Smooth muscle cell (in vitro differentiated cells): Measurements from ENCODE around the gene EXOC4. TPM values are rescaled to one million over a fixed set of nuclear protein-coding genes. Genes with fewer than 3 reads are reported as not detected.

Experiments used
- DNase-seq: peaks from one replicate; lab custom pipeline; 2025; ENCODE audit not compliant: unreplicated experiment; lab: John Stamatoyannopoulos, UW
- H2AFZ ChIP-seq: fragments of 200-600 bp; sonication (generic); 2 replicates; pipeline ENCODE4 v1.6.0; 2016; ENCODE audit warnings: antibody characterized with exemption, low read depth, mild to moderate bottlenecking
- H3F3A ChIP-seq: fragments of 200-600 bp; sonication (generic); 2 replicates; pipeline ENCODE4 v1.6.0; 2017; ENCODE audit warnings: antibody characterized with exemption, low read depth
- H3K27ac ChIP-seq: fragments of 200-600 bp; sonication (generic); 2 replicates; pipeline ENCODE4 v1.5.1; 2016; ENCODE audit warnings: low read depth, mild to moderate bottlenecking
- H3K27me3 ChIP-seq: fragments of 200-600 bp; sonication (generic); 2 replicates; pipeline ENCODE4 v1.6.1; 2016; ENCODE audit warnings: low read depth, mild to moderate bottlenecking
- H3K36me3 ChIP-seq: fragments of 200-600 bp; sonication (generic); 2 replicates; pipeline ENCODE4 v1.5.1; 2016; ENCODE audit warnings: low read depth
- H3K4me1 ChIP-seq: fragments of 200-600 bp; sonication (generic); 2 replicates; pipeline ENCODE4 v1.5.1; 2016; ENCODE audit warnings: low read depth
- H3K4me2 ChIP-seq: fragments of 200-600 bp; sonication (generic); 2 replicates; pipeline ENCODE4 v1.6.0; 2016; ENCODE audit warnings: mild to moderate bottlenecking
- H3K4me3 ChIP-seq: fragments of 200-600 bp; sonication (generic); 2 replicates; pipeline ENCODE4 v1.5.1; 2016; ENCODE audit warnings: mild to moderate bottlenecking
- H3K79me2 ChIP-seq: fragments of 200-600 bp; sonication (generic); 2 replicates; pipeline ENCODE4 v1.6.0; 2016; ENCODE audit warnings: low read depth, mild to moderate bottlenecking
- H3K9ac ChIP-seq: fragments of 200-600 bp; sonication (generic); 2 replicates; pipeline ENCODE4 v1.6.0; 2016; ENCODE audit warnings: low read depth
- H3K9me3 ChIP-seq: fragments of 200-600 bp; sonication (generic); replicated peaks from 2 replicates; pipeline ENCODE4 v1.5.1; 2016; ENCODE audit warnings: low read depth
- H4K20me1 ChIP-seq: fragments of 200-600 bp; sonication (generic); 2 replicates; pipeline ENCODE4 v1.6.0; 2016; ENCODE audit warnings: low read depth
- WGBS: methylation state at CpG from one replicate; pipeline ENCODE4 v1.1.7; 2016; ENCODE audit warnings: low lambda C conversion rate; 5-methylcytosine and 5-hydroxymethylcytosine counted together
- polyA plus RNA-seq: library from polyadenylated mRNA; unstranded; fragments of >200 nt; fragmentation: Nextera tagmentation; extraction: Ambion mirVana; gene quantifications from 2 replicates; pipeline ENCODE4 v1.2.1, GENCODE V29; 2016
- total RNA-seq: library from RNA; depleted of rRNA; stranded (reverse); fragments of >200 nt; gene quantifications from 2 replicates; pipeline ENCODE4 v1.2.3, GENCODE V29; 2014
- TF ChIP-seq, protein P1 (sequence below): fragments of 200-600 bp; sonication (generic); IDR thresholded peaks from 2 replicates; pipeline ENCODE4 v1.5.1; 2017; ENCODE audit warnings: borderline replicate concordance, mild to moderate bottlenecking, antibody characterized with exemption; ENCODE audit not compliant: insufficient read depth, poor library complexity, severe bottlenecking

Gene EXOC4
- total and polyA plus RNA-seq, 2 experiments from 2014 or later: 21.5 to 47.1 TPM

DNA sequence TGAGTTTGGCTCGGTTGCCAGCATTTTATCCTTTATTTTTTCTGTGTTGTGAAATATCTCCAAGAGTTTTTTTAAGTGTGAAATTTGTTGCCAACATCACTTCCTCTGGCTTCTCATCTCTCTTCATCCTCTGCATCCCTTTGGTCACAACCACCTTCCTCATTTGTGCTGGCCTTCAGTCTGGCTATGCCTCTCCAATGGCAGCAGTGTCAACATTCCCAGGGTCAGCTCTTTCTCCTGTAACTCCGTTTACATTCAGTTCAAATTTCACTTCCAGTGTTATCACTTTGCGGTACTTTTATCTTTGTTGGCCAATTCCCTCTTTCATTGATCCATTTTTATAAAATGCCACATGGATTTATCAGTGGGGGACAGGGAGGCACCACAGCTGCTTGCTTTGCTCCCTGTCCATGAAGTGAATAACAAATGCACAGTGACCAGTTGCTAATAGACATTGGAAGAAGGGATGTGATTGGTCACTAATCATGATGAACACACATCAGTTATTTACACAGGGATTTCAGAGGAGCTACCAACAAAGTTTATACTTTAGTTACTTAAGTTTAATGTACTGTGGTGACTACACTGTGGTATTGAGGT is 562.8 kb downstream of the EXOC4 start:
- no peak overlapping the region for H2AFZ ChIP-seq
- TF ChIP-seq, protein P1, sequence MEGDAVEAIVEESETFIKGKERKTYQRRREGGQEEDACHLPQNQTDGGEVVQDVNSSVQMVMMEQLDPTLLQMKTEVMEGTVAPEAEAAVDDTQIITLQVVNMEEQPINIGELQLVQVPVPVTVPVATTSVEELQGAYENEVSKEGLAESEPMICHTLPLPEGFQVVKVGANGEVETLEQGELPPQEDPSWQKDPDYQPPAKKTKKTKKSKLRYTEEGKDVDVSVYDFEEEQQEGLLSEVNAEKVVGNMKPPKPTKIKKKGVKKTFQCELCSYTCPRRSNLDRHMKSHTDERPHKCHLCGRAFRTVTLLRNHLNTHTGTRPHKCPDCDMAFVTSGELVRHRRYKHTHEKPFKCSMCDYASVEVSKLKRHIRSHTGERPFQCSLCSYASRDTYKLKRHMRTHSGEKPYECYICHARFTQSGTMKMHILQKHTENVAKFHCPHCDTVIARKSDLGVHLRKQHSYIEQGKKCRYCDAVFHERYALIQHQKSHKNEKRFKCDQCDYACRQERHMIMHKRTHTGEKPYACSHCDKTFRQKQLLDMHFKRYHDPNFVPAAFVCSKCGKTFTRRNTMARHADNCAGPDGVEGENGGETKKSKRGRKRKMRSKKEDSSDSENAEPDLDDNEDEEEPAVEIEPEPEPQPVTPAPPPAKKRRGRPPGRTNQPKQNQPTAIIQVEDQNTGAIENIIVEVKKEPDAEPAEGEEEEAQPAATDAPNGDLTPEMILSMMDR: no peak
- peaks cover 5% of the 10 kb centered on the region for H3K36me3 ChIP-seq
- H3K79me2 ChIP-seq: no peaks in the 10 kb centered on the region
- no peak overlapping the region for H3K4me2 ChIP-seq
- peaks cover 3% of the 10 kb centered on the region for H4K20me1 ChIP-seq
- H3K9me3 ChIP-seq: no peaks in the 10 kb centered on the region
- no peaks in the 10 kb centered on the region for H3K4me1 ChIP-seq
- DNase-seq: no peak
- no peaks in the 10 kb centered on the region for H3F3A ChIP-seq
- no peaks in the 10 kb centered on the region for H3K27me3 ChIP-seq
- WGBS: 73% methylated on average over 3 of the region's 3 CpGs
- no peak overlapping the region for H3K9ac ChIP-seq
- no peak overlapping the region for H3K27ac ChIP-seq
- H3K4me3 ChIP-seq: no peak overlapping the region

DNA sequence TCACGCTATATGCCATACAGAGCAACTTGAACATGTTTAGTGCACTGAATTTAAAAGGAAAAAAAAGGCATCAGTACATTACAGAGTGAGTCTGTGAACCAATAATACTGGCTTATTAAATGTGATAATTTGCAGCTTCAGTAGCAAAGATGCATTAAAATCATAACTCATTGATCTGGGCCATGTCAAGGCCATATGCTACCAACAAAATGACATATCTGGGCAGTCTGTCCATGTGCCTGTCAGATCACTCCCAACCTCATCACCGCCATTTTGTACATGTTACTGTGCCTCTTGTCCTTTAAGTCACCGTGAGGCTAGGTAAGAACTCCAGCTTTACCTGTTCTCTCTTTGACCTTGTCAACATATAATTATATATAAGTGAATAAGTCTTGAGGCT is 566.8 kb downstream of the EXOC4 start:
- TF ChIP-seq, protein P1: no peak
- 96% methylated on average over 3 of the region's 3 CpGs for WGBS

DNA sequence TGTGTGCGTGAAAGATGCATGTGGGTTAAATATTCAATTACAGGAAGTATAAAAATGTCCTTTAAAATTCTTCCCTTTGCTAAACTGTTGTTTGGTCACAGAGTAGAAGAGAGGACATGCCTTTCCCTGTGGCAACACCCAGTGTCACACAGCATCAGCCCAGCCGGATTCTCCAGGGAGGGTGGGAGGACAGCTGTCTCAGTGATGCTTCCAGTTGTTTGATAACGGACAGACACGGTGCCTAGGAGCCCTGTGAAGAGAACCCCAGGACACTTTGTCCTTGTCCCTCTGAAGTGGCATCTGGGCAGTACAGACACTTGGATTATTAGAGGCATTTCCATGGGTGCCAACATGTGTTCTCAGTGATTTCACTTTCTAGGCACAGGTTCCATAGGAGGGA is 567.7 kb downstream of the EXOC4 start:
- H3K27ac ChIP-seq: no peak overlapping the region
- H4K20me1 ChIP-seq: no peaks in the 10 kb centered on the region
- no peaks in the 10 kb centered on the region for H3K27me3 ChIP-seq
- H3F3A ChIP-seq: no peaks in the 10 kb centered on the region
- TF ChIP-seq, protein P1: no peak
- H2AFZ ChIP-seq: no peak overlapping the region
- H3K9ac ChIP-seq: no peak overlapping the region
- no peak overlapping the region for H3K4me2 ChIP-seq
- H3K36me3 ChIP-seq: peaks cover 5% of the 10 kb centered on the region
- H3K4me1 ChIP-seq: no peaks in the 10 kb centered on the region
- H3K4me3 ChIP-seq: no peak overlapping the region
- no peak for DNase-seq
- H3K79me2 ChIP-seq: no peaks in the 10 kb centered on the region
- H3K9me3 ChIP-seq: no peaks in the 10 kb centered on the region
- WGBS: 79% methylated on average over 4 of the region's 4 CpGs

More for the DNA sequence above, 566.8 kb downstream of the EXOC4 start:
- Histone ChIP-seq H3K36me3 (peaks cover 5% of the 10 kb centered on the region), H3K4me2 (no peak overlapping the region), H3K27ac (no peak overlapping the region), H3K9ac (no peak overlapping the region), H3K4me1 (no peaks in the 10 kb centered on the region), H4K20me1 (no peaks in the 10 kb centered on the region), H3K4me3 (no peak overlapping the region), H3K79me2 (no peaks in the 10 kb centered on the region), H3K9me3 (no peaks in the 10 kb centered on the region), H3K27me3 (no peaks in the 10 kb centered on the region), H2AFZ (no peak overlapping the region), H3F3A (no peaks in the 10 kb centered on the region)
- DNase-seq: no peak

DNA sequence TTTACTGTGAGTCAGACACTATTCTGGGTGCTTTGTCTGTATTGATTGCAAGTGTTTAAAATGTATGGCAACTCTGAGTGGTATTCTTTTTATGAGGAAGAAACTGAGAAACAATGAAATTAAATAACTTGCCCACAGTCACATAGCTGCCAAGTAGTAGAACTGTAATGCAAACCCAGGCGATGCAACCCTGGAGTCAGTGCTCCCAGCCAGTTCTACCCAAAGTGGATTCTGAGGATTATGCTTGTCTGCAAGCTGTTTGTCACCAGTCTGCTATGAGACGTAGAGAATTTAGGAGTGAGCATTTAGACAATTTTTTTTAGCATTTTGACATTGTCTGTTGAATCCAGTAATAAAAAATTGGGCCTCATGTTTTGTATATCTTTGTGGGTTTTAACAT is 568.3 kb downstream of the EXOC4 start:
- H3K9ac ChIP-seq: no peak overlapping the region
- H3K4me3 ChIP-seq: no peak overlapping the region
- no peaks in the 10 kb centered on the region for H3K27me3 ChIP-seq
- no peaks in the 10 kb centered on the region for H4K20me1 ChIP-seq
- no peaks in the 10 kb centered on the region for H3K4me1 ChIP-seq
- no peaks in the 10 kb centered on the region for H3K79me2 ChIP-seq
- no peaks in the 10 kb centered on the region for H3K9me3 ChIP-seq
- no peaks in the 10 kb centered on the region for H3F3A ChIP-seq
- TF ChIP-seq, protein P1: no peak
- H3K27ac ChIP-seq: no peak overlapping the region
- DNase-seq: no peak
- no peak overlapping the region for H3K4me2 ChIP-seq
- 44% methylated on average over 2 of the region's 2 CpGs for WGBS
- H2AFZ ChIP-seq: no peak overlapping the region
- H3K36me3 ChIP-seq: peaks cover 5% of the 10 kb centered on the region
